Measurements from ENCODE around the gene LCLAT1. TPM values are rescaled to one million over a fixed set of nuclear protein-coding genes. Genes with fewer than 3 reads are reported as not detected.
"Not testable (repeated sequence)": the region's sequence is repeated elsewhere in the genome, so short reads cannot be mapped to it uniquely, and the experiment has no call there.

LCLAT1 gene
- total RNA-seq, 2 experiments from 2014 or later: 8.3 to 10.2 TPM

DNA sequence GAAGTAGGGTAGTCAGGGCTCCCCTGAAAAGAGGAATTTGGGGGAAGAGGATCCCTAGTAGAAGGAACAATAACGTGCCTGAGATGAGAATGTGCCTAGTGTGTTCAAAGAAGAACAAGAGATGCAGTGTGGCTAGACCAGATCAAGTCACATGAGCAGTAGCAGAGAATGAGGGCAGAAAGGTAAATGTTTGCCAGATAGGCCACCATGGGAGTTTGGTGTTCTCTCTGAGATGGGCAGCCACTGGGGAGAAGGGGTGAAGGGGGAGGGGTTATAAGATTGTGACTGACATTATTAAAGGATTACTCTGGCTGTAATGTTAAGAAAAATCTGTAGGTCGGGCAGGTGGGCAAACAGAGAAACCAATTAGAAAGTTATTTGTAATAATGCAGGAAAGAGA lies 166.0 kb downstream of the LCLAT1 start:
- intact Hi-C loops (cut with DNase I, micrococcal nuclease): no loop called here
- H3K27ac ChIP-seq (ENCODE audit: low read depth in 1 of 2, low read length in 2 of 2): no peak overlapping the region
- TF ChIP-seq, protein P1, sequence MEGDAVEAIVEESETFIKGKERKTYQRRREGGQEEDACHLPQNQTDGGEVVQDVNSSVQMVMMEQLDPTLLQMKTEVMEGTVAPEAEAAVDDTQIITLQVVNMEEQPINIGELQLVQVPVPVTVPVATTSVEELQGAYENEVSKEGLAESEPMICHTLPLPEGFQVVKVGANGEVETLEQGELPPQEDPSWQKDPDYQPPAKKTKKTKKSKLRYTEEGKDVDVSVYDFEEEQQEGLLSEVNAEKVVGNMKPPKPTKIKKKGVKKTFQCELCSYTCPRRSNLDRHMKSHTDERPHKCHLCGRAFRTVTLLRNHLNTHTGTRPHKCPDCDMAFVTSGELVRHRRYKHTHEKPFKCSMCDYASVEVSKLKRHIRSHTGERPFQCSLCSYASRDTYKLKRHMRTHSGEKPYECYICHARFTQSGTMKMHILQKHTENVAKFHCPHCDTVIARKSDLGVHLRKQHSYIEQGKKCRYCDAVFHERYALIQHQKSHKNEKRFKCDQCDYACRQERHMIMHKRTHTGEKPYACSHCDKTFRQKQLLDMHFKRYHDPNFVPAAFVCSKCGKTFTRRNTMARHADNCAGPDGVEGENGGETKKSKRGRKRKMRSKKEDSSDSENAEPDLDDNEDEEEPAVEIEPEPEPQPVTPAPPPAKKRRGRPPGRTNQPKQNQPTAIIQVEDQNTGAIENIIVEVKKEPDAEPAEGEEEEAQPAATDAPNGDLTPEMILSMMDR (IDR thresholded peaks at IDR 0.05): no peak
- ChIA-PET POLR2A (no interaction called here), CTCF (no interaction called here)
- H3K27me3 ChIP-seq (ENCODE audit: control insufficient read depth in 1 of 2, insufficient read depth in 2 of 2, low read length in 2 of 2): no peaks in the 10 kb centered on the region
- Mint-ChIP-seq H3K9me3 (no peaks in the 10 kb centered on the region), H3K27me3 (no peaks in the 10 kb centered on the region), H3K36me3 (ENCODE audit: low read depth) (no peaks in the 10 kb centered on the region), H3K4me1 (ENCODE audit: low read depth) (no peaks in the 10 kb centered on the region), H3K4me3 (no peak overlapping the region), H3K27ac (no peak overlapping the region)
- ATAC-seq (ENCODE audit: poor library complexity) (no peak), DNase-seq (no peak)
- no peaks in the 10 kb centered on the region for H3K36me3 ChIP-seq (ENCODE audit: insufficient read depth, low read length)
- no peak overlapping the region for H3K4me3 ChIP-seq (ENCODE audit: low read length)
- no peaks in the 10 kb centered on the region for H3K9me3 ChIP-seq (ENCODE audit: control insufficient read depth in 1 of 2, insufficient read depth in 1 of 2, low read length in 2 of 2)
- H3K4me1 ChIP-seq (ENCODE audit: insufficient read depth, low read length): no peaks in the 10 kb centered on the region

DNA sequence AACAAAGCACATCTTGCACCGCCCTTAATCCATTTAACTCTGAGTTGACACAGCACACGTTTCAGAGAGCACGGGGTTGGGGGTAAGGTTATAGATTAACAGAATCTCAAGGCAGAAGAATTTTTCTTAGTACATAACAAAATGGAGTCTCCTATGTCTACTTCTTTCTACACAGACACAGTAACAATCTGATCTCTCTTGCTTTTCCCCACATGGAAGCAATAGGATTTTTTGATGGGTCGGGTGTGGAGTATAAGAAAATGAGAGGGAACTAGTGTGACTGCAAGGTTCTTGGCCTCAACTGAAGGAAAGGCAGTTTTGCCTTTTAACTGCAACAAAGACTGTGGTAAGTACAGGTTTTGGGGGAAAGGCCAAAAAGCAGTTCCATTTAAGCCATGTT lies 167.2 kb downstream of the LCLAT1 start:
- H3K36me3 Mint-ChIP-seq (ENCODE audit: low read depth); intact Hi-C loops (cut with DNase I, micrococcal nuclease); H3K36me3 ChIP-seq (ENCODE audit: insufficient read depth, low read length); H3K4me3 ChIP-seq (ENCODE audit: low read length); H3K4me1 Mint-ChIP-seq (ENCODE audit: low read depth); H3K27me3 Mint-ChIP-seq; H3K27me3 ChIP-seq (ENCODE audit: control insufficient read depth in 1 of 2, insufficient read depth in 2 of 2, low read length in 2 of 2); DNase-seq; H3K4me1 ChIP-seq (ENCODE audit: insufficient read depth, low read length); H3K27ac Mint-ChIP-seq; CTCF ChIA-PET; H3K4me3 Mint-ChIP-seq; ATAC-seq (ENCODE audit: poor library complexity); H3K9me3 Mint-ChIP-seq; H3K9me3 ChIP-seq (ENCODE audit: control insufficient read depth in 1 of 2, insufficient read depth in 1 of 2, low read length in 2 of 2); H3K27ac ChIP-seq (ENCODE audit: low read depth in 1 of 2, low read length in 2 of 2); POLR2A ChIA-PET: not testable (repeated sequence)

DNA sequence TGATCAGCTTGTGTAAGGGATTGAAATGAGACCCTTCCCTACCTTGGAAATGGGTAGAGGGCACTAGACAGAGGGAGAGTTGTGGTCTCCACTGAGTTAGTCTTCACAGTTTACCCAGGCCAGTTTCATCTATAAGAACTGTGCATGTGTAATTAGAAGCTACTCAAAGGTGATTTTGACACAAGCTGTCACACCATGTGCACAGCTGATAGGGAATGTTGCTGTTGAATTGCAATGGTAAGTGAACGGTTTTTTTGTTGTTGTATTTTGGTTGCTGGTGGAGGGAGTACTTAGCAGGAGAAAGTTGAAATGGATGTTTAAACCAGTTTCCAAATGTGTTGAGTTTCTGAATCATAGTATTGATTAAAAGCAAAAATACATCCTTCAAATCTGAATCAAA lies 168.9 kb downstream of the LCLAT1 start:
- Mint-ChIP-seq H3K36me3 (ENCODE audit: low read depth) (peaks cover 3% of the 10 kb centered on the region), H3K27ac (no peak overlapping the region)
- no peak for ATAC-seq (ENCODE audit: poor library complexity)

DNA sequence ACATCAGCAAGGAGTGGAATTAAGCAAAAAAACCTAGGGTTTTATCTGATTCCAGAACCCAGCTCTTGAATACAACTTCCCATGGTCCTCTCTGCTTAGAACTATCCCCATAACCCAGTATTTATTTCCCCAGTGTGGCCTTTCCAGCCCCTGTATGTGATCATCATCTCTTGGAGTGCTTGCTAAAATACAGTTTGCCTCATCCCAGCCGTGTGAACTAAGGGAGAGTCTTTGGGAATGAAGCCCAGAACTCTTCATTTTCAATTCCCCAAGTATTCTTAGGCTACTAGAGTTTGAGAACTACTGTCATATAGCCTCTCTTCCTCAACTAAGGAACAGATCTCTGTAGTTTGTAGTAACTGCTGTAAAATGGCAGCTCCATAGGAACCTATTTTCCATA lies 173.1 kb downstream of the LCLAT1 start:
- no peaks in the 10 kb centered on the region for H3K27me3 Mint-ChIP-seq
- peaks cover 7% of the 10 kb centered on the region for H3K4me1 Mint-ChIP-seq (ENCODE audit: low read depth)
- no peak overlapping the region for H3K27ac Mint-ChIP-seq
- CTCF ChIA-PET: no interaction called here
- Histone ChIP-seq H3K4me3 (ENCODE audit: low read length) (no peak overlapping the region), H3K27ac (ENCODE audit: low read depth in 1 of 2, low read length in 2 of 2) (no peak overlapping the region), H3K4me1 (ENCODE audit: insufficient read depth, low read length) (no peaks in the 10 kb centered on the region), H3K27me3 (ENCODE audit: control insufficient read depth in 1 of 2, insufficient read depth in 2 of 2, low read length in 2 of 2) (no peaks in the 10 kb centered on the region), H3K9me3 (ENCODE audit: control insufficient read depth in 1 of 2, insufficient read depth in 1 of 2, low read length in 2 of 2) (peaks cover 0 to 4% of the 10 kb centered on the region in 2 experiments), H3K36me3 (ENCODE audit: insufficient read depth, low read length) (no peaks in the 10 kb centered on the region)
- H3K36me3 Mint-ChIP-seq (ENCODE audit: low read depth): peaks cover 26% of the 10 kb centered on the region
- H3K4me3 Mint-ChIP-seq: no peak overlapping the region
- ATAC-seq (ENCODE audit: poor library complexity) (no peak), DNase-seq (no peak)
- POLR2A ChIA-PET: no interaction called here
- TF ChIP-seq, protein P1 (IDR thresholded peaks at IDR 0.05): no peak
- H3K9me3 Mint-ChIP-seq: no peaks in the 10 kb centered on the region
- intact Hi-C loops (cut with DNase I, micrococcal nuclease): no loop called here

More for the DNA sequence above, 168.9 kb downstream of the LCLAT1 start:
- Mint-ChIP-seq H3K9me3 (no peaks in the 10 kb centered on the region), H3K4me1 (ENCODE audit: low read depth) (no peaks in the 10 kb centered on the region), H3K4me3 (no peak overlapping the region), H3K27me3 (no peaks in the 10 kb centered on the region)
- ChIA-PET CTCF (interaction anchor here (0.7 kb wide), 1 partner anchor 17 kb away, joined by 3 read pairs; no protein-coding TSS in a partner anchor), POLR2A (no interaction called here)
- Histone ChIP-seq H3K27me3 (ENCODE audit: control insufficient read depth in 1 of 2, insufficient read depth in 2 of 2, low read length in 2 of 2) (no peaks in the 10 kb centered on the region), H3K36me3 (ENCODE audit: insufficient read depth, low read length) (no peaks in the 10 kb centered on the region), H3K9me3 (ENCODE audit: control insufficient read depth in 1 of 2, insufficient read depth in 1 of 2, low read length in 2 of 2) (no peaks in the 10 kb centered on the region), H3K4me1 (ENCODE audit: insufficient read depth, low read length) (no peaks in the 10 kb centered on the region), H3K27ac (ENCODE audit: low read depth in 1 of 2, low read length in 2 of 2) (no peak overlapping the region), H3K4me3 (ENCODE audit: low read length) (no peak overlapping the region)
- TF ChIP-seq, protein P1 (IDR thresholded peaks at IDR 0.05): no peak
- no peak for DNase-seq
- intact Hi-C loops (cut with DNase I, micrococcal nuclease): no loop called here

Data from CD4-positive, alpha-beta T cell (primary cell).